Neuronal stem cell (in vitro differentiated cells): ENCODE measurements around the gene ADGRA1.
A peak's percentile ranks its signal among the peaks of the same experiment; 100 is the strongest.

Experiments used
- DNase-seq: peaks from one replicate; pipeline ENCODE4 v3.0.0-alpha.2; 2013; ENCODE audit warnings: low spot score
- H2AFZ ChIP-seq: one replicate; pipeline ENCODE4 v1.6.1; 2013; ENCODE audit warnings: mild to moderate bottlenecking, low read length, inconsistent platforms
- H2AK5ac ChIP-seq: 2 replicates; pipeline ENCODE4 v1.6.1; 2013; ENCODE audit warnings: low read depth, mild to moderate bottlenecking, inconsistent platforms, low read length, moderate library complexity, mixed read lengths
- H2BK120ac ChIP-seq: 2 replicates; pipeline ENCODE4 v1.6.1; 2013; ENCODE audit warnings: low read depth, mild to moderate bottlenecking, inconsistent platforms, low read length, moderate library complexity, mixed read lengths
- H2BK12ac ChIP-seq: one replicate; pipeline ENCODE4 v1.6.1; 2013; ENCODE audit warnings: low read length, inconsistent platforms
- H2BK15ac ChIP-seq: 2 replicates; pipeline ENCODE4 v1.6.1; 2013; ENCODE audit warnings: mild to moderate bottlenecking, low read length, inconsistent platforms, mixed read lengths
- H2BK5ac ChIP-seq: one replicate; pipeline ENCODE4 v1.6.1; 2013; ENCODE audit warnings: inconsistent platforms, mild to moderate bottlenecking, low read length, moderate library complexity
- H3K14ac ChIP-seq: one replicate; pipeline ENCODE4 v1.6.1; 2013; ENCODE audit warnings: low read length, inconsistent platforms
- H3K18ac ChIP-seq: 2 replicates; pipeline ENCODE4 v1.6.1; 2013; ENCODE audit warnings: low read length, inconsistent platforms
- H3K23ac ChIP-seq: 2 replicates; pipeline ENCODE4 v1.6.1; 2013; ENCODE audit warnings: low read depth, mild to moderate bottlenecking, mixed read lengths, low read length, inconsistent platforms; ENCODE audit not compliant: poor library complexity
- H3K27ac ChIP-seq: replicated peaks from 3 replicates; pipeline ENCODE4 v1.5.1; 2013; ENCODE audit warnings: low read length, inconsistent platforms
- H3K27me3 ChIP-seq, 3 experiments: 2 replicates each; pipeline ENCODE4 v1.6.1; 2013; ENCODE audit warnings: low read length in 3 of 3, mild to moderate bottlenecking in 2 of 3, inconsistent platforms in 1 of 3, low read depth in 1 of 3, mixed read lengths in 1 of 3, moderate library complexity in 1 of 3; ENCODE audit not compliant: control insufficient read depth in 3 of 3, insufficient read depth in 3 of 3
- H3K36me3 ChIP-seq, 2 donors: replicated peaks in 1 of 2; 2 replicates each; pipeline ENCODE4 v1.6.1; 2013; ENCODE audit warnings: low read length in 2 of 2; ENCODE audit not compliant: control insufficient read depth in 2 of 2, insufficient read depth in 2 of 2
- H3K4ac ChIP-seq: 2 replicates; pipeline ENCODE4 v1.6.1; 2013; ENCODE audit warnings: inconsistent platforms, mild to moderate bottlenecking, low read length, moderate library complexity
- H3K4me1 ChIP-seq, 2 donors: 1 replicate in 1 of 2; 2 replicates in 1 of 2; pipeline ENCODE4 v1.6.1; 2013; ENCODE audit warnings: low read length in 2 of 2, low read depth in 1 of 2; ENCODE audit not compliant: control insufficient read depth in 2 of 2, insufficient read depth in 1 of 2
- H3K4me2 ChIP-seq: one replicate; pipeline ENCODE4 v1.6.1; 2013; ENCODE audit warnings: mild to moderate bottlenecking, low read length, inconsistent platforms; ENCODE audit not compliant: insufficient read depth, poor library complexity, severe bottlenecking
- H3K4me3 ChIP-seq, 2 donors: 2 replicates each; pipeline ENCODE4 v1.5.1; 2013; ENCODE audit warnings: low read length in 2 of 2, mild to moderate bottlenecking in 2 of 2, inconsistent platforms in 1 of 2, moderate library complexity in 1 of 2
- H3K79me1 ChIP-seq: one replicate; pipeline ENCODE4 v1.6.1; 2013; ENCODE audit warnings: low read depth, mild to moderate bottlenecking, inconsistent platforms, low read length, moderate library complexity
- H3K9ac ChIP-seq: one replicate; pipeline ENCODE4 v1.6.1; 2013; ENCODE audit warnings: mild to moderate bottlenecking, low read depth, low read length, inconsistent platforms; ENCODE audit not compliant: poor library complexity
- H3K9me3 ChIP-seq, 2 donors: replicated peaks in 1 of 2; 2 replicates each; pipeline versions ENCODE3 to v1.6.1; 2013; ENCODE audit warnings: low read length in 2 of 2, mild to moderate bottlenecking in 2 of 2, inconsistent platforms in 1 of 2, low read depth in 1 of 2, mixed read lengths in 1 of 2, moderate library complexity in 1 of 2; ENCODE audit not compliant: control insufficient read depth in 2 of 2, insufficient read depth in 1 of 2
- H4K8ac ChIP-seq: one replicate; pipeline ENCODE4 v1.6.1; 2013; ENCODE audit warnings: low read depth, mild to moderate bottlenecking, inconsistent platforms, low read length, moderate library complexity
- H4K91ac ChIP-seq: one replicate; pipeline ENCODE4 v1.6.1; 2013; ENCODE audit warnings: low read length, low read depth, mild to moderate bottlenecking, inconsistent platforms; ENCODE audit not compliant: poor library complexity
- WGBS, 2 donors: extraction: QIAGEN DNeasy Blood & Tissue Kit; methylation state at CpG; one replicate each; pipeline ENCODE4 v1.1.7; 2013; ENCODE audit warnings: missing lambda C conversion rate in 2 of 2, mixed read lengths in 1 of 2; ENCODE audit not compliant: insufficient read length in 2 of 2, insufficient replicate concordance in 1 of 2; ENCODE audit errors: extremely low coverage in 2 of 2; 5-methylcytosine and 5-hydroxymethylcytosine counted together

The ADGRA1 gene

GRCh38 chr10:133169173-133169947 is 81.6 kb downstream of the ADGRA1 start:
- Histone ChIP-seq H3K4me3 (no peak overlapping the region), H2BK15ac (no peak overlapping the region), H2AFZ (no peak overlapping the region), H3K9ac (peak overlapping the region; percentile 3), H3K4me2 (no peak overlapping the region), H4K91ac (no peak overlapping the region), H4K8ac (no peak overlapping the region), H3K4me1 (peaks cover 0 to 2% of the 10 kb centered on the region in 2 donors), H2BK5ac (no peak overlapping the region), H3K27me3 (no peaks in the 10 kb centered on the region), H2BK12ac (peak overlapping the region; percentile 22), H3K9me3 (peaks cover 0 to 2% of the 10 kb centered on the region in 2 donors), H3K36me3 (peaks cover 0 to 4% of the 10 kb centered on the region in 2 donors), H3K4ac (peak overlapping the region; percentile 37), H3K27ac (no peak overlapping the region), H2AK5ac (no peak overlapping the region), H3K18ac (peak overlapping the region; percentile 48), H2BK120ac (peak overlapping the region; percentile 50), H3K14ac (peak overlapping the region; percentile 56), H3K23ac (peak overlapping the region; percentile 58), H3K79me1 (peaks cover 3% of the 10 kb centered on the region)
- no CpG with 5 or more reads among the region's 30 CpGs for WGBS, 2 donors
- no peak for DNase-seq

- Histone ChIP-seq H3K36me3 (peaks cover 0 to 4% of the 10 kb centered on the region in 2 donors), H2BK5ac (no peak overlapping the region)
- no peak for DNase-seq
Observed at GRCh38 chr10:133170092-133170491, 82.4 kb downstream of the ADGRA1 start.

GRCh38 chr10:133173860-133174640 is 86.3 kb downstream of the ADGRA1 start:
- Histone ChIP-seq H3K4me3 (no peak overlapping the region), H3K4ac (no peak overlapping the region), H4K91ac (no peak overlapping the region), H3K27me3 (peaks cover 0 to 3% (median 0%) of the 10 kb centered on the region in 3 experiments), H3K27ac (no peak overlapping the region), H3K36me3 (peaks cover 0 to 11% of the 10 kb centered on the region in 2 donors), H4K8ac (no peak overlapping the region), H3K23ac (no peak overlapping the region), H3K4me2 (no peak overlapping the region), H2BK5ac (no peak overlapping the region), H2AFZ (no peak overlapping the region), H3K18ac (no peak overlapping the region), H2BK15ac (no peak overlapping the region), H2BK120ac (no peak overlapping the region), H3K4me1 (peaks cover 0 to 6% of the 10 kb centered on the region in 2 donors), H3K9me3 (peaks cover 0 to 13% of the 10 kb centered on the region in 2 donors), H3K9ac (no peak overlapping the region), H2BK12ac (no peak overlapping the region), H3K79me1 (no peaks in the 10 kb centered on the region), H3K14ac (no peak overlapping the region), H2AK5ac (no peak overlapping the region)
- no peak for DNase-seq
- WGBS, 2 donors: no CpG with 5 or more reads among the region's 15 CpGs

More at GRCh38 chr10:133170092-133170491, 82.4 kb downstream of the ADGRA1 start:
- Histone ChIP-seq H2AFZ (no peak overlapping the region), H3K4me2 (no peak overlapping the region), H3K9ac (no peak overlapping the region), H3K27me3 (no peaks in the 10 kb centered on the region), H3K79me1 (peaks cover 3% of the 10 kb centered on the region), H3K4ac (no peak overlapping the region), H3K4me3 (no peak overlapping the region), H2AK5ac (no peak overlapping the region), H3K4me1 (peaks cover 0 to 2% of the 10 kb centered on the region in 2 donors), H3K18ac (no peak overlapping the region), H3K27ac (no peak overlapping the region), H3K23ac (no peak overlapping the region), H2BK15ac (no peak overlapping the region), H4K8ac (peak overlapping the region; percentile 9), H2BK120ac (no peak overlapping the region), H2BK12ac (no peak overlapping the region), H3K14ac (peak overlapping the region; percentile 63), H4K91ac (no peak overlapping the region), H3K9me3 (peaks cover 0 to 2% of the 10 kb centered on the region in 2 donors)
- no CpG with 5 or more reads among the region's 17 CpGs for WGBS, 2 donors
